HepG2 (cell line): ENCODE data around the gene MRPS2. TPM values are rescaled to one million over a fixed set of nuclear protein-coding genes. Genes with fewer than 3 reads are reported as not detected.
"Not testable (repeated sequence)": the region's sequence is repeated elsewhere in the genome, so short reads cannot be mapped to it uniquely, and the experiment has no call there.

Experiments
- ATAC-seq: fragments of 200-7000 bp; cut with Tn5 transposase; 3 replicates; pipeline ENCODE4 v1.9.1; 2020; ENCODE audit warnings: mild to moderate bottlenecking, moderate library complexity
- BruUV-seq: library from RNA; stranded (reverse); fragments of 400-500 nt; replicated peaks from 2 replicates; lab custom pipeline; 2021; lab: Mats Ljungman, UMichigan
- CTCF ChIA-PET: fragments of 300-600 bp; formaldehyde crosslinking; extraction: SDS; loops from one replicate; lab custom pipeline; 2021; ENCODE audit warnings: low total read pairs, inconsistent platforms, low intra/inter-chr PET ratio; lab: Yijun Ruan, JAX
- POLR2A ChIA-PET: fragments of 350-600 bp; sonication (Branson Sonifier 250); formaldehyde crosslinking; loops from one replicate; lab custom pipeline; 2020; ENCODE audit warnings: antibody characterized with exemption, inconsistent platforms; lab: Yijun Ruan, JAX
- DNase-seq: peaks from one replicate; pipeline ENCODE4 v3.0.0-alpha.2; 2015; ENCODE audit warnings: low spot score
- FAIRE-seq: peaks from 3 replicates; lab custom pipeline; 2011; peaks lifted over from hg19 to GRCh38; lab: Jason Lieb, UNC
- H2AFZ ChIP-seq: one replicate; pipeline ENCODE4 v1.6.1; 2011; ENCODE audit warnings: low read length, inconsistent platforms
- H3K27ac ChIP-seq: fragments of 300-600 bp; 3 replicates; pipeline ENCODE4 v1.8.0; 2011; ENCODE audit warnings: mixed run types, mild to moderate bottlenecking, mixed read lengths, low read length, inconsistent platforms; ENCODE audit not compliant: insufficient read depth; ENCODE audit errors: extremely low read length
- H3K27me3 ChIP-seq, 2 experiments: fragments of 200-600 bp in 1 of 2; 2 replicates in 1 of 2; 3 replicates in 1 of 2; pipeline versions ENCODE4 v1.6.0 to v1.8.0; 2011; ENCODE audit warnings: low read length in 2 of 2, mild to moderate bottlenecking in 2 of 2, moderate library complexity in 2 of 2, inconsistent platforms in 1 of 2; ENCODE audit not compliant: insufficient read depth in 2 of 2, control insufficient read depth in 1 of 2
- H3K36me3 ChIP-seq, 2 experiments: fragments of 200-600 bp in 1 of 2; replicated peaks in 1 of 2; 2 replicates in 1 of 2; 3 replicates in 1 of 2; pipeline versions ENCODE4 v1.5.1 to v1.8.0; 2011; ENCODE audit warnings: low read length in 2 of 2, inconsistent platforms in 1 of 2; ENCODE audit not compliant: insufficient read depth in 2 of 2, control insufficient read depth in 1 of 2
- H3K4me1 ChIP-seq: 2 replicates; pipeline ENCODE4 v1.5.1; 2012; ENCODE audit warnings: low read length, inconsistent platforms; ENCODE audit not compliant: insufficient read depth
- H3K4me2 ChIP-seq: 2 replicates; pipeline ENCODE4 v1.6.0; 2011; ENCODE audit warnings: low read depth, low read length, inconsistent platforms
- H3K4me3 ChIP-seq, 3 experiments: fragments of 200-600 bp in 1 of 3; sonication (generic), shearing (Covaris generic) in 1 of 3; replicated peaks in 1 of 3; 2 replicates each; pipeline ENCODE4 v1.5.1; 2011 to 2016; ENCODE audit warnings: low read length in 3 of 3, inconsistent platforms in 2 of 3, low read depth in 2 of 3, mild to moderate bottlenecking in 2 of 3, control low read depth in 1 of 3, mixed read lengths in 1 of 3; ENCODE audit not compliant: insufficient read depth in 1 of 3
- H3K79me2 ChIP-seq: one replicate; pipeline ENCODE4 v1.6.1; 2011; ENCODE audit warnings: low read length, inconsistent platforms; ENCODE audit not compliant: insufficient read depth
- H3K9ac ChIP-seq: 2 replicates; pipeline ENCODE4 v1.6.0; 2011; ENCODE audit warnings: mild to moderate bottlenecking, low read depth, low read length, inconsistent platforms; ENCODE audit not compliant: insufficient read depth
- H3K9me3 ChIP-seq: 2 replicates; pipeline ENCODE4 v1.5.1; 2012; ENCODE audit warnings: mild to moderate bottlenecking, low read length
- H4K20me1 ChIP-seq: 2 replicates; pipeline ENCODE4 v1.6.0; 2011; ENCODE audit warnings: inconsistent platforms, mild to moderate bottlenecking, low read length, moderate library complexity; ENCODE audit not compliant: insufficient read depth
- CREB1 ChIP-seq, 2 experiments: fragments of 450-650 bp in 1 of 2; IDR thresholded peaks; 2 replicates each; pipeline ENCODE4 v1.6.1; 2016 to 2017; ENCODE audit warnings: control low read depth in 1 of 2, mild to moderate bottlenecking in 1 of 2, missing compliant biosample characterization in 1 of 2, missing genetic modification characterization in 1 of 2
- FOSL2 ChIP-seq: sonication (generic); formaldehyde crosslinking; IDR thresholded peaks from 2 replicates; pipeline ENCODE4 v1.4.0; 2020; ENCODE audit warnings: missing genetic modification reagents
- ZSCAN25 ChIP-seq: sonication (generic); formaldehyde crosslinking; IDR thresholded peaks from 2 replicates; pipeline ENCODE4 v1.8.0; 2022; ENCODE audit warnings: mild to moderate bottlenecking, missing genetic modification reagents
- WGBS: methylation state at CpG from one replicate; pipeline ENCODE4 v1.1.6; 2017; ENCODE audit warnings: low lambda C conversion rate; 5-methylcytosine and 5-hydroxymethylcytosine counted together
- in situ Hi-C: cut with HindIII; loops from 2 replicates; pipeline ENCODE4 v1.10.0; 2017; ENCODE audit warnings: low pct_unique_long_range_greater_than_20kb; ENCODE audit not compliant: extremely low pct_ligation_motif_present
- intact Hi-C: fragments of 100-400 bp; cut with micrococcal nuclease; formaldehyde crosslinking; loops from one replicate; pipeline ENCODE4 v1.10.0; 2022; ENCODE audit not compliant: unreplicated experiment
- polyA plus RNA-seq, 8 experiments: library from polyadenylated mRNA; depleted of rRNA in 3 of 8; stranded (reverse) in 7 of 8; unstranded in 1 of 8; fragments of >200 nt; fragmentation: Illumina TruSeq in 4 of 8; extraction: Trizol in 4 of 8; gene quantifications; 2 replicates each; pipeline versions ENCODE4 v1.2.1 to v1.2.3, GENCODE V29; 2011 to 2016; ENCODE audit warnings: low read depth in 4 of 8, missing spikeins in 1 of 8, mixed read lengths in 1 of 8; ENCODE audit not compliant: insufficient read depth in 1 of 8
- total RNA-seq, 5 experiments: library from RNA; depleted of rRNA; stranded (reverse); fragments of >200 nt; fragmentation: Illumina TruSeq; extraction: Trizol; gene quantifications; 2 replicates each; pipeline ENCODE4 v1.2.3, GENCODE V29; 2016; ENCODE audit warnings: low read depth in 1 of 5
- TF ChIP-seq, protein P1 (sequence below): fragments of 450-650 bp; IDR thresholded peaks from 2 replicates; pipeline ENCODE4 v1.6.1; 2016
- TF ChIP-seq, protein P2 (sequence below), 2 experiments: sonication (generic) in 1 of 2; formaldehyde crosslinking in 1 of 2; IDR thresholded peaks; 2 replicates each; pipeline versions ENCODE4 v1.5.1 to v1.6.1; 2011 to 2020; ENCODE audit warnings: borderline replicate concordance in 1 of 2, low read depth in 1 of 2, low read length in 1 of 2, mild to moderate bottlenecking in 1 of 2, missing genetic modification reagents in 1 of 2, moderate library complexity in 1 of 2

The MRPS2 gene
- total and polyA plus RNA-seq, 2 of the 13 experiments (the other 11 are each of a cell fraction or from before 2014, with no cell fraction given): 44.4 to 86.7 TPM

DNA sequence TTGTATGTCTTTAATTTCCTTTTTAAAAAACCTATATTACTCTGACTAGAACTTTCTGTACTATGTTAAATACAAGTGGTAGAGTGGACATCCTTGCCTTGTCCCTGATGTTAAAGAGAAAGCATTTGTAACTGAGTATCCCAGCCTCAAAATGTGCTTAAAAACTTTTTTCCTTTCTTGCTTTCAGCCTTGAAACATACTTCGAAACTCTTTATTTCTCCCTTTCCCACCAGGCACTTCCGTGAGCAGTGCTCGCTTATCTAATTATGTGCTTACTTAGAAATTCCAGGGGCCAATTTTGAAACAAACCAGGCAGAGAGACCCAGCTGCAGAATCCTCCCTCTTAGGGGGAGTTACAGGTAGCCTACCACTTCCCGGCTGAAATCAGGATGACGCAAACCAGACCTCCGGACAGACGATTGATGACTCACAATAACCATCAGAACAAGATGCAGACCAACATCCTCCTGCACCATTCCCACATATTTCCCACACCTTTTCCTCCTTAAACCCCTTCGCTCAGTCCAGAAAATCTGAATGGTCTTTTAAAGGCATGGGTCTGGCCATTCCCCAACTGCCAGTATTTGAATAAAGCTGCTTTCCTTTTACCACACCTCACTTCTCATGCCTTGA lies 42.9 kb downstream of the MRPS2 start:
- WGBS: 18% methylated on average over 8 of the region's 8 CpGs
- H3K9me3 ChIP-seq; CTCF ChIA-PET; H4K20me1 ChIP-seq; H3K4me3 ChIP-seq; DNase-seq; H3K27ac ChIP-seq; ATAC-seq; H3K4me1 ChIP-seq; POLR2A ChIA-PET; H3K36me3 ChIP-seq; FAIRE-seq; H3K9ac ChIP-seq; H2AFZ ChIP-seq; BruUV-seq; in situ Hi-C loops; intact Hi-C loops; H3K79me2 ChIP-seq; H3K4me2 ChIP-seq; TF ChIP-seq CREB1 (CRISPR knock-in tag; IDR thresholded peaks at IDR 0.05): not testable (repeated sequence)
- TF ChIP-seq FOSL2 (CRISPR knock-in tag) (peak; percentile 71), CREB1 (IDR thresholded peaks at IDR 0.05) (peak; percentile 40; the same call in 1 of the 2 replicates)
- H3K27me3 ChIP-seq: peaks cover 3 to 24% of the 10 kb centered on the region in 2 experiments; a peak in 3 of 5 replicates

DNA sequence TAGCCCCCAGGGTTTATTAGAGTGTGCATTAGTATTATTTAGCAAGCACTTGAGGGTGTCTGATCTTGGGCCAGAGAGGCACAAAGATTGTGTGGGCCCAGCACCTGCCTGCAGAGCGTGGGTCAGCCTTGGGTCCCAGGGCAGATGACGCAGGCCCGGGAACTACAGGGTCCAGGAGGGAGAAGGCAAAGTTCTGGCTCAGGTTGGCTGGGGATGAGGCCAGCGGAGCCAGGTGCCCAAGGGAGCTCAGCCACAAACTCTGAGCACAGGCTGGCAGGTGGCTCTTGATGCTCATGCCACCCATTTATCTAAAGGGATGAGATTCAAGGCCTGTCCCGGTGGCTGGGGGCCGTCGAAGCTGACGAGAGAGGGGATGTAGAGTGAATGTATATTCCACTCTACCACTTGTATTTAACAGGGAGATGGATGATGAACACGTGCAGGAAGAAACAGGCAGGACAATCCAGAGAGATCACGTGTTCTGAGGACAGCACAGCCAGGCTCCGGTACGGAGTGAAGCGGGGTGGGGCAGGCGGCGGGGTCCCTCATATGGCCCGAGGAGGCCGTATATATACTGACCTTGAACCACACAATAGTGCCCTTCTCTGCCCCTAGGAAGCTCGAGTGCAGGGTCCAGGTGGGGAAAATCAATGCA lies 44.6 kb downstream of the MRPS2 start:
- in situ Hi-C loops: no loop called here
- BruUV-seq: no TSS peak
- Histone ChIP-seq H4K20me1 (no peaks in the 10 kb centered on the region), H3K4me2 (no peak overlapping the region), H3K36me3 (no peaks in the 10 kb centered on the region), H3K4me1 (no peaks in the 10 kb centered on the region; the same call in 1 of the 2 replicates), H3K27ac (no peak overlapping the region), H3K79me2 (no peaks in the 10 kb centered on the region), H3K4me3 (no peak overlapping the region), H3K9ac (no peak overlapping the region), H3K27me3 (peaks cover 3 to 18% of the 10 kb centered on the region in 2 experiments; a peak in 4 of 5 replicates), H3K9me3 (no peaks in the 10 kb centered on the region), H2AFZ (no peak overlapping the region)
- TF ChIP-seq, protein P1, sequence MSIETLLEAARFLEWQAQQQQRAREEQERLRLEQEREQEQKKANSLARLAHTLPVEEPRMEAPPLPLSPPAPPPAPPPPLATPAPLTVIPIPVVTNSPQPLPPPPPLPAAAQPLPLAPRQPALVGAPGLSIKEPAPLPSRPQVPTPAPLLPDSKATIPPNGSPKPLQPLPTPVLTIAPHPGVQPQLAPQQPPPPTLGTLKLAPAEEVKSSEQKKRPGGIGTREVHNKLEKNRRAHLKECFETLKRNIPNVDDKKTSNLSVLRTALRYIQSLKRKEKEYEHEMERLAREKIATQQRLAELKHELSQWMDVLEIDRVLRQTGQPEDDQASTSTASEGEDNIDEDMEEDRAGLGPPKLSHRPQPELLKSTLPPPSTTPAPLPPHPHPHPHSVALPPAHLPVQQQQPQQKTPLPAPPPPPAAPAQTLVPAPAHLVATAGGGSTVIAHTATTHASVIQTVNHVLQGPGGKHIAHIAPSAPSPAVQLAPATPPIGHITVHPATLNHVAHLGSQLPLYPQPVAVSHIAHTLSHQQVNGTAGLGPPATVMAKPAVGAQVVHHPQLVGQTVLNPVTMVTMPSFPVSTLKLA: peak; percentile 52; the same call in 1 of the 2 replicates
- no peak for TF ChIP-seq ZSCAN25 (CRISPR knock-in tag)
- TF ChIP-seq, protein P2, sequence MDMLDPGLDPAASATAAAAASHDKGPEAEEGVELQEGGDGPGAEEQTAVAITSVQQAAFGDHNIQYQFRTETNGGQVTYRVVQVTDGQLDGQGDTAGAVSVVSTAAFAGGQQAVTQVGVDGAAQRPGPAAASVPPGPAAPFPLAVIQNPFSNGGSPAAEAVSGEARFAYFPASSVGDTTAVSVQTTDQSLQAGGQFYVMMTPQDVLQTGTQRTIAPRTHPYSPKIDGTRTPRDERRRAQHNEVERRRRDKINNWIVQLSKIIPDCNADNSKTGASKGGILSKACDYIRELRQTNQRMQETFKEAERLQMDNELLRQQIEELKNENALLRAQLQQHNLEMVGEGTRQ (IDR thresholded peaks at IDR 0.05; ENCODE audit: low read depth, low read length): peak; percentile 47
- TF ChIP-seq, protein P2 (CRISPR knock-in tag; IDR thresholded peaks at IDR 0.05; ENCODE audit: borderline replicate concordance): no peak
- DNase-seq (no peak), ATAC-seq (no peak; the same call in 2 of the 3 replicates), FAIRE-seq (no peak)
- WGBS: 9% methylated on average over 12 of the region's 18 CpGs
- ChIA-PET POLR2A (no interaction called here), CTCF (no interaction called here)
- intact Hi-C loops: no loop called here
